Panc1 (cell line): Measurements from ENCODE around the gene SLC2A4RG. TPM values are rescaled to one million over a fixed set of nuclear protein-coding genes. Genes with fewer than 3 reads are reported as not detected.

Experiments
- ATAC-seq: fragments of 200-7000 bp; cut with Tn5 transposase; 2 replicates; pipeline ENCODE4 v1.9.1; 2020; ENCODE audit warnings: mild to moderate bottlenecking, moderate library complexity
- BruUV-seq: library from RNA; stranded (reverse); fragments of 400-500 nt; replicated peaks from 2 replicates; lab custom pipeline; 2021; lab: Mats Ljungman, UMichigan
- CTCF ChIA-PET: fragments of 300-600 bp; sonication (Branson Sonifier 250); formaldehyde crosslinking; loops from one replicate; lab custom pipeline; 2022; ENCODE audit warnings: antibody characterized with exemption; lab: Charles Lee
- POLR2A ChIA-PET: fragments of 300-600 bp; sonication (Branson Sonifier 250); formaldehyde crosslinking; loops from one replicate; lab custom pipeline; 2022; ENCODE audit warnings: antibody characterized with exemption; lab: Charles Lee
- DNase-seq: peaks from one replicate; pipeline ENCODE4 v3.0.0-alpha.2; 2010; ENCODE audit warnings: low read depth, low spot score
- H3K27ac ChIP-seq: 2 replicates; pipeline ENCODE4 v1.5.1; 2011; ENCODE audit warnings: mild to moderate bottlenecking, low read length, inconsistent platforms
- H3K27me3 ChIP-seq: fragments of 200-500 bp; sonication (Bioruptor generic); 2 replicates; pipeline ENCODE4 v1.6.0; 2014; ENCODE audit warnings: low read length, inconsistent platforms; ENCODE audit not compliant: control insufficient read depth, insufficient read depth
- H3K36me3 ChIP-seq: fragments of 200-500 bp; sonication (Bioruptor generic); 2 replicates; pipeline ENCODE4 v1.5.1; 2014; ENCODE audit warnings: inconsistent platforms, mild to moderate bottlenecking, low read length, moderate library complexity; ENCODE audit not compliant: control insufficient read depth, insufficient read depth
- H3K4me1 ChIP-seq: 2 replicates; pipeline ENCODE4 v1.5.1; 2011; ENCODE audit warnings: inconsistent platforms, mild to moderate bottlenecking, low read length, moderate library complexity; ENCODE audit not compliant: control insufficient read depth, insufficient read depth
- H3K4me3 ChIP-seq, 2 experiments: 2 replicates each; pipeline ENCODE4 v1.5.1; 2011 to 2012; ENCODE audit warnings: low read depth in 2 of 2, low read length in 2 of 2, mild to moderate bottlenecking in 2 of 2, inconsistent platforms in 1 of 2, moderate library complexity in 1 of 2
- H3K9me3 ChIP-seq: fragments of 200-500 bp; sonication (Bioruptor generic); 2 replicates; pipeline ENCODE4 v1.5.1; 2014; ENCODE audit warnings: low read depth, mild to moderate bottlenecking, inconsistent platforms, low read length, moderate library complexity; ENCODE audit not compliant: control insufficient read depth, insufficient read depth
- POLR2AphosphoS5 ChIP-seq: IDR thresholded peaks from 2 replicates; pipeline ENCODE4 v1.6.1; 2012; ENCODE audit warnings: mild to moderate bottlenecking, low read depth, low read length, moderate library complexity
- SIN3A ChIP-seq: IDR thresholded peaks from 2 replicates; pipeline ENCODE4 v1.6.1; 2012; ENCODE audit warnings: low read depth, mild to moderate bottlenecking, low read length, moderate library complexity, borderline replicate concordance; ENCODE audit not compliant: insufficient read depth
- TCF7L2 ChIP-seq: IDR thresholded peaks from 2 replicates; pipeline ENCODE4 v1.6.1; 2011; ENCODE audit warnings: mild to moderate bottlenecking, low read depth, low read length, inconsistent platforms
- in situ Hi-C: cut with HindIII; loops from 2 replicates; pipeline ENCODE4 v1.10.0; 2016; ENCODE audit warnings: low sequenced_read_pairs, low pct_unique_long_range_greater_than_20kb
- intact Hi-C: fragments of 100-400 bp; cut with micrococcal nuclease; formaldehyde crosslinking; loops from one replicate; pipeline ENCODE4 v1.10.0; 2022; ENCODE audit not compliant: unreplicated experiment
- total RNA-seq: library from RNA; stranded (reverse); gene quantifications from one replicate; pipeline ENCODE4 v1.2.1, GENCODE V29; 2021; ENCODE audit not compliant: unreplicated experiment
- TF ChIP-seq, protein P1 (sequence below), 2 experiments: IDR thresholded peaks; 2 replicates each; pipeline ENCODE4 v1.6.1; 2011 to 2012; ENCODE audit warnings: low read depth in 2 of 2, control low read depth in 1 of 2, low read length in 1 of 2, mild to moderate bottlenecking in 1 of 2, moderate library complexity in 1 of 2; ENCODE audit not compliant: insufficient read depth in 1 of 2
- TF ChIP-seq, protein P2 (sequence below): fragments of 450-650 bp; IDR thresholded peaks from 2 replicates; pipeline ENCODE4 v1.5.1; 2017; ENCODE audit warnings: mild to moderate bottlenecking

SLC2A4RG gene
- total RNA-seq, 1 experiment from 2014 or later, result 166 TPM

DNA sequence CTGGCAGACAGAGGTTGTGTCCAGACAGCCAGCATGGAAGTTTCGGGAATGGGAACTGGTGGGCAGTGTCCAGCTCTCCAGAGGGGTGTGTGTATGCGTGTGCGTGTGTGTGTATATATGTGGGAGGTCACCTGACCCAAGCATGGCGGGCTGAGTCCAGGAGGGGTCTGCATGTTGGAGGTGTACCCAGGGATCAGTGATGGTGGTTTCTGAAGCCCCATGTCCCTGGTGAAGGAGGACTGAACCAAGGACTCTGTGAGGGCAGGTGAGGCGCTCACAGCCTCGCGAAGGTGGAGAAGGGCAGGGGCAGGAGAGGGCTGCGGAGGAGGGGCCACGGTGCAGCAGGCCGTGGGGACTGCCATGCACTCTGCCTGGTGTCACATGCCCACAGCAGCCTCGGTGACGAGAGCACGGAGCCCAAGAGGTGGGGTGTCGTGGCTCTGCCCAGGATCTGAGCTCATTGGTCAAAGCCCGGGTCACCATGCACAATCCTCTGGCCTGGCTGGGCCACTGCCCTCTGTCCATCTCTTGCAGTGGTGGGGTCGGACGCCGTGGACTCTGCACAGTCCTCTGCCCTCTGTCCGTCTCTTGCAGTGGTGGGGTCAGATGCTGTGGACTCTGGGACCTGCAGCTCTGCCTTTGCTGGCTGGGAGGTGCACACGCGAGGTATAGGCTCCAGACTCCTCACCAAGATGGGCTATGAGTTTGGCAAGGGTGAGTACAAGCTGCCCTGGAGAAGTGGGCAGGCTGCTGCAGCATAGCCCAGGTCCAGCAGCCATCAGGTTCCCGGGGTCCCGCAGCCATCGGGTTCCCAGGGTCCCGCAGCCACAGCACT lies 5.2 kb upstream of the SLC2A4RG start:
- ATAC-seq, result no peak
- Histone ChIP-seq H3K4me1 (peaks cover 32% of the 10 kb centered on the region), H3K27me3 (no peaks in the 10 kb centered on the region), H3K36me3 (0 out of 2 replicates have a peak, but pooled peaks cover 2% of the 10 kb centered on the region), H3K9me3 (no peaks in the 10 kb centered on the region), H3K4me3 (no peak overlapping the region), H3K27ac (no peak overlapping the region)
- intact Hi-C loops, result no loop called here
- POLR2A ChIA-PET, result interaction anchor here (0.6 kb wide), 1 partner anchor 161 kb away, joined by 10 read pairs; no protein-coding TSS in a partner anchor
- no TSS peak for BruUV-seq
- CTCF ChIA-PET, result interaction anchor here (1.0 kb wide), 1 partner anchor 197 kb away, joined by 3 read pairs; the partner anchor contains the start of gene PTK6
- in situ Hi-C loops, result no loop called here
- DNase-seq, result no peak
- TF ChIP-seq, protein P1, sequence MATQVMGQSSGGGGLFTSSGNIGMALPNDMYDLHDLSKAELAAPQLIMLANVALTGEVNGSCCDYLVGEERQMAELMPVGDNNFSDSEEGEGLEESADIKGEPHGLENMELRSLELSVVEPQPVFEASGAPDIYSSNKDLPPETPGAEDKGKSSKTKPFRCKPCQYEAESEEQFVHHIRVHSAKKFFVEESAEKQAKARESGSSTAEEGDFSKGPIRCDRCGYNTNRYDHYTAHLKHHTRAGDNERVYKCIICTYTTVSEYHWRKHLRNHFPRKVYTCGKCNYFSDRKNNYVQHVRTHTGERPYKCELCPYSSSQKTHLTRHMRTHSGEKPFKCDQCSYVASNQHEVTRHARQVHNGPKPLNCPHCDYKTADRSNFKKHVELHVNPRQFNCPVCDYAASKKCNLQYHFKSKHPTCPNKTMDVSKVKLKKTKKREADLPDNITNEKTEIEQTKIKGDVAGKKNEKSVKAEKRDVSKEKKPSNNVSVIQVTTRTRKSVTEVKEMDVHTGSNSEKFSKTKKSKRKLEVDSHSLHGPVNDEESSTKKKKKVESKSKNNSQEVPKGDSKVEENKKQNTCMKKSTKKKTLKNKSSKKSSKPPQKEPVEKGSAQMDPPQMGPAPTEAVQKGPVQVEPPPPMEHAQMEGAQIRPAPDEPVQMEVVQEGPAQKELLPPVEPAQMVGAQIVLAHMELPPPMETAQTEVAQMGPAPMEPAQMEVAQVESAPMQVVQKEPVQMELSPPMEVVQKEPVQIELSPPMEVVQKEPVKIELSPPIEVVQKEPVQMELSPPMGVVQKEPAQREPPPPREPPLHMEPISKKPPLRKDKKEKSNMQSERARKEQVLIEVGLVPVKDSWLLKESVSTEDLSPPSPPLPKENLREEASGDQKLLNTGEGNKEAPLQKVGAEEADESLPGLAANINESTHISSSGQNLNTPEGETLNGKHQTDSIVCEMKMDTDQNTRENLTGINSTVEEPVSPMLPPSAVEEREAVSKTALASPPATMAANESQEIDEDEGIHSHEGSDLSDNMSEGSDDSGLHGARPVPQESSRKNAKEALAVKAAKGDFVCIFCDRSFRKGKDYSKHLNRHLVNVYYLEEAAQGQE (IDR thresholded peaks at IDR 0.05; ENCODE audit: insufficient read depth in 1 of 2, low read depth in 2 of 2, low read length in 1 of 2), result no peak
- TF ChIP-seq TCF7L2 (no peak), SIN3A (no peak), POLR2AphosphoS5 (no peak)
- TF ChIP-seq, protein P2, sequence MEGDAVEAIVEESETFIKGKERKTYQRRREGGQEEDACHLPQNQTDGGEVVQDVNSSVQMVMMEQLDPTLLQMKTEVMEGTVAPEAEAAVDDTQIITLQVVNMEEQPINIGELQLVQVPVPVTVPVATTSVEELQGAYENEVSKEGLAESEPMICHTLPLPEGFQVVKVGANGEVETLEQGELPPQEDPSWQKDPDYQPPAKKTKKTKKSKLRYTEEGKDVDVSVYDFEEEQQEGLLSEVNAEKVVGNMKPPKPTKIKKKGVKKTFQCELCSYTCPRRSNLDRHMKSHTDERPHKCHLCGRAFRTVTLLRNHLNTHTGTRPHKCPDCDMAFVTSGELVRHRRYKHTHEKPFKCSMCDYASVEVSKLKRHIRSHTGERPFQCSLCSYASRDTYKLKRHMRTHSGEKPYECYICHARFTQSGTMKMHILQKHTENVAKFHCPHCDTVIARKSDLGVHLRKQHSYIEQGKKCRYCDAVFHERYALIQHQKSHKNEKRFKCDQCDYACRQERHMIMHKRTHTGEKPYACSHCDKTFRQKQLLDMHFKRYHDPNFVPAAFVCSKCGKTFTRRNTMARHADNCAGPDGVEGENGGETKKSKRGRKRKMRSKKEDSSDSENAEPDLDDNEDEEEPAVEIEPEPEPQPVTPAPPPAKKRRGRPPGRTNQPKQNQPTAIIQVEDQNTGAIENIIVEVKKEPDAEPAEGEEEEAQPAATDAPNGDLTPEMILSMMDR, result no peak

DNA sequence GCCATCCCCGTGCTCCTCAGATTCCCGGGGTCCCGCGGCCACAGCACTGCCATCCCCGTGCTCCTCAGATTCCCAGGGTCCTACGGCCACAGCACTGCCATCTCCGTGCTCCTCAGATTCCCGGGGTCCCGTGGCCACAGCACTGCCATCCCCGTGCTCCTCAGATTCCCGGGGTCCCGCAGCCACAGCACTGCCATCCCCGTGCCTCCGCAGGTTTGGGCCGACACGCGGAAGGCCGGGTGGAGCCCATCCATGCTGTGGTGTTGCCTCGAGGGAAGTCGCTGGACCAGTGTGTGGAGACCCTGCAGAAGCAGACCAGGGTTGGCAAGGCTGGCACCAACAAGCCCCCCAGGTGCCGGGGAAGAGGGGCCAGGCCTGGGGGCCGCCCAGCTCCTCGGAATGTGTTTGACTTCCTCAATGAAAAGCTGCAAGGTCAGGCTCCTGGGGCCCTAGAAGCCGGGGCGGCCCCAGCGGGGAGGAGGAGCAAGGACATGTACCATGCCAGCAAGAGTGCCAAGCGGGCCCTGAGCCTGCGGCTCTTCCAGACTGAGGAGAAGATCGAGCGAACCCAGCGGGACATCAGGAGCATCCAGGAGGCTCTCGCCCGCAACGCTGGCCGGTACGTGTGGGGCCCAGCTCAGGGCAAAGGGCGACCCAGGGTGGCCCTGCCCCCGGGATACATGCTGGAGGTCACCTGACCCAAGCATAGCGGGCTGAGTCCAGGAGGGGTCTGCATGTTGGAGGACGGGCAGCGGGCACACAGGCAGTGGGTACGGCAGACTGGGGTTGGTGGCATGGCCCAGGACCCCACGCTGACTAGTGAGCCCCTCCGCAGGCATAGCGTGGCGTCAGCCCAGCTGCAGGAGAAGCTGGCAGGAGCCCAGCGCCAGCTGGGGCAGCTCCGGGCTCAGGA lies 4.4 kb upstream of the SLC2A4RG start:
- TSS peak; percentile 52 for BruUV-seq
- intact Hi-C loops, result no loop called here
- no peaks in the 10 kb centered on the region for H3K27me3 ChIP-seq
- DNase-seq (no peak), ATAC-seq (no peak)
- in situ Hi-C loops, result no loop called here
- peaks cover 32% of the 10 kb centered on the region for H3K4me1 ChIP-seq
- TF ChIP-seq SIN3A, result no peak
- no peak for TF ChIP-seq TCF7L2
- TF ChIP-seq POLR2AphosphoS5, result no peak
- TF ChIP-seq, protein P1 (IDR thresholded peaks at IDR 0.05; ENCODE audit: insufficient read depth in 1 of 2, low read depth in 2 of 2, low read length in 1 of 2), result no peak
- TF ChIP-seq, protein P2, result no peak
- ChIA-PET POLR2A (interaction anchor here (0.6 kb wide), 1 partner anchor 160 kb away, joined by 10 read pairs; no protein-coding TSS in a partner anchor), CTCF (interaction anchor here (0.5 kb wide), 1 partner anchor 50 kb away, joined by 5 read pairs; no protein-coding TSS in a partner anchor)
- no peaks in the 10 kb centered on the region for H3K9me3 ChIP-seq
- H3K27ac ChIP-seq, result no peak overlapping the region
- H3K36me3 ChIP-seq, result no peaks in the 10 kb centered on the region
- no peak overlapping the region for H3K4me3 ChIP-seq
